ENCODE data around the gene SERPING1.

The SERPING1 gene

DNA sequence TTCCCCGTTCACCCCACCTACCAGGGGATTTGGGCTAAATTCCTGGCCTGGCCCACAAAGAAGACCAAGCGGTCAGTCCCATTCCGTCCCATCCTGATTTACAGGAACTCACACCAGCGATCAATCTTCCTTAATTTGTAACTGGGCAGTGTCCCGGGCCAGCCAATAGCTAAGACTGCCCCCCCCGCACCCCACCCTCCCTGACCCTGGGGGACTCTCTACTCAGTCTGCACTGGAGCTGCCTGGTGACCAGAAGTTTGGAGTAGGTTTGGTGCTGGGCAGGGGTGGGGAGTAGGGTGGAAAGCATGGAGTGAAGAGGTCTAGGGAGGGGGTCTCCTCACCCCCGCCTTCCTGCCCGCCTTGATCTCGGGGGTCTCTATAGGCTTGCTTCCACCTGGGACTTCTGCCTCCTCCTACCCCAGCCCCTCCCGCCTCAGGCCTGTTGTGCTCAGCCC is at the start of gene SERPING1:
Gene SERPING1 (plus strand): TSS at position 225 of the 455 bp plus-strand sequence. CDS start 586 bp downstream, outside the sequence.
- CTCF ChIA-PET: interaction anchor here (0.7 kb wide), 1 partner anchor 45 kb away, joined by 3 read pairs; no protein-coding TSS in a partner anchor
- TF ChIP-seq LEF1 (IDR thresholded peaks at IDR 0.05; ENCODE audit: borderline replicate concordance) (no peak), HDGF (IDR thresholded peaks at IDR 0.05; ENCODE audit: borderline replicate concordance) (no peak), TARDBP (IDR thresholded peaks at IDR 0.05) (no peak), SP1 (IDR thresholded peaks at IDR 0.05) (no peak), FOXM1 (IDR thresholded peaks at IDR 0.05; ENCODE audit: borderline replicate concordance) (no peak), ZNF384 (IDR thresholded peaks at IDR 0.05) (no peak), SUZ12 (IDR thresholded peaks at IDR 0.05) (no peak), NFRKB (IDR thresholded peaks at IDR 0.05) (no peak), FOXK2 (IDR thresholded peaks at IDR 0.05) (no peak), BHLHE40 (IDR thresholded peaks at IDR 0.05; ENCODE audit: borderline replicate concordance) (no peak), ELF4 (IDR thresholded peaks at IDR 0.05) (no peak), CTBP1 (IDR thresholded peaks at IDR 0.05; ENCODE audit: borderline replicate concordance) (no peak), PKNOX1 (IDR thresholded peaks at IDR 0.05) (no peak), ARNT (IDR thresholded peaks at IDR 0.05) (no peak), FOXA1 (IDR thresholded peaks at IDR 0.05) (no peak), L3MBTL2 (conservative IDR thresholded peaks at IDR 0.05) (no peak)
- POLR2A ChIA-PET: no interaction called here

GRCh38 chr11:57547854-57548377 is 49.6 kb upstream of the SERPING1 start:
- DNase-seq (ENCODE audit: extremely low spot score): no peak
- POLR2A ChIA-PET: no interaction called here
- TF ChIP-seq FOXA1 (IDR thresholded peaks at IDR 0.05) (no peak), L3MBTL2 (conservative IDR thresholded peaks at IDR 0.05) (no peak), PKNOX1 (IDR thresholded peaks at IDR 0.05) (no peak), HDGF (IDR thresholded peaks at IDR 0.05; ENCODE audit: borderline replicate concordance) (no peak), FOXK2 (IDR thresholded peaks at IDR 0.05) (no peak), ELF4 (IDR thresholded peaks at IDR 0.05) (no peak), BHLHE40 (IDR thresholded peaks at IDR 0.05; ENCODE audit: borderline replicate concordance) (no peak), SP1 (IDR thresholded peaks at IDR 0.05) (no peak), SUZ12 (IDR thresholded peaks at IDR 0.05) (no peak), LEF1 (IDR thresholded peaks at IDR 0.05; ENCODE audit: borderline replicate concordance) (no peak), CTBP1 (IDR thresholded peaks at IDR 0.05; ENCODE audit: borderline replicate concordance) (no peak), ZNF384 (IDR thresholded peaks at IDR 0.05) (no peak), FOXM1 (IDR thresholded peaks at IDR 0.05; ENCODE audit: borderline replicate concordance) (no peak), TARDBP (IDR thresholded peaks at IDR 0.05) (no peak), ARNT (IDR thresholded peaks at IDR 0.05) (no peak), NFRKB (IDR thresholded peaks at IDR 0.05) (no peak)

More for the DNA sequence above, at the start of gene SERPING1:
- no peak for DNase-seq (ENCODE audit: extremely low spot score)

GRCh38 chr11:57549983-57550382 is 47.5 kb upstream of the SERPING1 start:
- no peak for TF ChIP-seq ARNT (IDR thresholded peaks at IDR 0.05)
- TF ChIP-seq FOXK2 (IDR thresholded peaks at IDR 0.05): no peak
- no peak for TF ChIP-seq NFRKB (IDR thresholded peaks at IDR 0.05)
- no peak for TF ChIP-seq LEF1 (IDR thresholded peaks at IDR 0.05; ENCODE audit: borderline replicate concordance)
- no peak for TF ChIP-seq ZNF384 (IDR thresholded peaks at IDR 0.05)
- TF ChIP-seq TARDBP (IDR thresholded peaks at IDR 0.05): no peak
- no peak for TF ChIP-seq BHLHE40 (IDR thresholded peaks at IDR 0.05; ENCODE audit: borderline replicate concordance)
- TF ChIP-seq L3MBTL2 (conservative IDR thresholded peaks at IDR 0.05): no peak
- TF ChIP-seq SP1 (IDR thresholded peaks at IDR 0.05): no peak
- no peak for TF ChIP-seq FOXM1 (IDR thresholded peaks at IDR 0.05; ENCODE audit: borderline replicate concordance)
- no peak for TF ChIP-seq FOXA1 (IDR thresholded peaks at IDR 0.05)
- no peak for TF ChIP-seq PKNOX1 (IDR thresholded peaks at IDR 0.05)
- TF ChIP-seq SUZ12 (IDR thresholded peaks at IDR 0.05): no peak
- no peak for TF ChIP-seq HDGF (IDR thresholded peaks at IDR 0.05; ENCODE audit: borderline replicate concordance)
- ChIA-PET CTCF (interaction anchor here (0.8 kb wide), 1 partner anchor 18 kb away, joined by 3 read pairs; the partner anchor contains the start of gene UBE2L6), POLR2A (no interaction called here)
- no peak for DNase-seq (ENCODE audit: extremely low spot score)

More at GRCh38 chr11:57547854-57548377, 49.6 kb upstream of the SERPING1 start:
- CTCF ChIA-PET: interaction anchor here (1.0 to 1.1 kb wide), 2 partner anchors 21 to 90 kb away, joined by 3 read pairs; no protein-coding TSS in a partner anchor

GRCh38 chr11:57551941-57552340 is 45.5 kb upstream of the SERPING1 start:
- no peak for DNase-seq (ENCODE audit: extremely low spot score)
- no peak for TF ChIP-seq FOXA1 (IDR thresholded peaks at IDR 0.05)
- no peak for TF ChIP-seq NFRKB (IDR thresholded peaks at IDR 0.05)
- no peak for TF ChIP-seq CTBP1 (IDR thresholded peaks at IDR 0.05; ENCODE audit: borderline replicate concordance)
- TF ChIP-seq HDGF (IDR thresholded peaks at IDR 0.05; ENCODE audit: borderline replicate concordance): no peak
- TF ChIP-seq ARNT (IDR thresholded peaks at IDR 0.05): no peak
- TF ChIP-seq TARDBP (IDR thresholded peaks at IDR 0.05): no peak
- no peak for TF ChIP-seq ZNF384 (IDR thresholded peaks at IDR 0.05)
- no peak for TF ChIP-seq L3MBTL2 (conservative IDR thresholded peaks at IDR 0.05)
- TF ChIP-seq FOXK2 (IDR thresholded peaks at IDR 0.05): no peak
- no peak for TF ChIP-seq PKNOX1 (IDR thresholded peaks at IDR 0.05)
- TF ChIP-seq SUZ12 (IDR thresholded peaks at IDR 0.05): no peak
- TF ChIP-seq BHLHE40 (IDR thresholded peaks at IDR 0.05; ENCODE audit: borderline replicate concordance): no peak
- no peak for TF ChIP-seq ELF4 (IDR thresholded peaks at IDR 0.05)
- no peak for TF ChIP-seq FOXM1 (IDR thresholded peaks at IDR 0.05; ENCODE audit: borderline replicate concordance)
- no peak for TF ChIP-seq LEF1 (IDR thresholded peaks at IDR 0.05; ENCODE audit: borderline replicate concordance)
- TF ChIP-seq SP1 (IDR thresholded peaks at IDR 0.05): no peak
- CTCF ChIA-PET: no interaction called here
- POLR2A ChIA-PET: no interaction called here

GRCh38 chr11:57552479-57552878 is 45.0 kb upstream of the SERPING1 start:
- no peak for TF ChIP-seq ZNF384 (IDR thresholded peaks at IDR 0.05)
- ChIA-PET POLR2A (no interaction called here), CTCF (interaction anchor here (0.6 kb wide), 1 partner anchor 203 kb away, joined by 3 read pairs; no protein-coding TSS in a partner anchor)
- DNase-seq (ENCODE audit: extremely low spot score): no peak

All from HEK293T (cell line).